ENCODE measurements around the gene NDST4.

The NDST4 gene

GRCh38 chr4:115113506-115114106 is at the start of gene NDST4:
NDST4 (minus strand) TSS chr4:115113620; CDS start chr4:115077036, 36,584 bp downstream.
- in situ Hi-C loops (cut with HindIII; ENCODE audit: low pct_ligation_motif_present, low sequenced_read_pairs), result no loop called here
- Histone ChIP-seq H3K4me3 (ENCODE audit: low read depth, low read length) (peak within 1 kb of the TSS; percentile 36), H3K36me3 (replicated peaks) (no peaks in the 10 kb centered on the region), H3K27me3 (replicated peaks) (no peaks in the 10 kb centered on the region), H3K27ac (no peak within 1 kb of the TSS)
- DNase-seq, result peak; percentile 53
- TF ChIP-seq CTCF (IDR thresholded peaks at IDR 0.05; ENCODE audit: low read depth, low read length, missing control alignments), result no peak

DNA sequence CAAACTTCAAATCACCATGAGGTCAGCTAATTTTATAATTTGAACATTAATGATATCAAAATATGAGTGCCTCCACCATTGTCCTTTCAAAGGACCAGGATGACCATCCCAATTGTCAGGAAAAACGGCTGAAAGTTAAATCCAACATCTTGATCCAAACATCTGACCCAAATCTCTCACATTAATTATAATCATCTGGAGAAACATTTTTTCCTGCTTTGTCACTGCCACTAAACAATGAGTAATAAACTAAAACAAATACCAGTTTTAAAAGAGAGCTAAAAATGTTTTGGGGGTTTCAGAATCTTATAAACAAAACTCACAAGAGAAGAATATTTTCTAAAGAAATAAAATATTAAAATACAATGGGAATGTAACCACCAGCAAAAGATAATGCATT is 45.7 kb upstream of the NDST4 start:
- H3K27me3 ChIP-seq (replicated peaks), result no peaks in the 10 kb centered on the region
- no peak for TF ChIP-seq CTCF (IDR thresholded peaks at IDR 0.05; ENCODE audit: low read depth, low read length, missing control alignments)
- no peak for DNase-seq
- H3K27ac ChIP-seq, result no peak overlapping the region
- in situ Hi-C loops (cut with HindIII; ENCODE audit: low pct_ligation_motif_present, low sequenced_read_pairs), result no loop called here
- no peaks in the 10 kb centered on the region for H3K36me3 ChIP-seq (replicated peaks)
- no peak overlapping the region for H3K4me3 ChIP-seq (ENCODE audit: low read depth, low read length)

- Histone ChIP-seq H3K4me3 (ENCODE audit: low read depth, low read length) (no peak overlapping the region), H3K27ac (no peak overlapping the region), H3K27me3 (replicated peaks) (no peaks in the 10 kb centered on the region), H3K36me3 (replicated peaks) (no peaks in the 10 kb centered on the region)
- in situ Hi-C loops (cut with HindIII; ENCODE audit: low pct_ligation_motif_present, low sequenced_read_pairs), result no loop called here
- no peak for TF ChIP-seq CTCF (IDR thresholded peaks at IDR 0.05; ENCODE audit: low read depth, low read length, missing control alignments)
- no peak for DNase-seq
These were observed 44.9 kb upstream of the NDST4 start for GRCh38 chr4:115158296-115158695.

DNA sequence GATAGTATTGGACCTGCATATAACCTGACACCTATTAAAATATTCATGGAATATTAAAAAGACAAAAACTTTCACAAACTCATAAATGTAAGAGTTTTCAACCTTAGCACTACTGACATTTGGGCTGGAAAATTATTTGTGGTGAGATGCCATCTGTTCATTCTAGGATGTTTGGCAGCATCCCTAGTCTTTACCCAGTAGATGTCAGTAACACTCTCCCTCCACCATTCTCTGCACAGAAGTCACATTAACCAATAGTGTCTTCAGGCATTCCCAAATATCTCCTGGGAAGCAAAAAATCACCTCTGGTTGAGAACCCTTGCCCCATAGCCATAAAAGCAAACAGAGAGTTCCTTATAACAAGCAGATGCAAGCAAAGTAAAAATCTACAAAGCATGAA is 41.4 kb upstream of the NDST4 start:
- Histone ChIP-seq H3K27ac (no peak overlapping the region), H3K27me3 (replicated peaks) (no peaks in the 10 kb centered on the region), H3K4me3 (ENCODE audit: low read depth, low read length) (no peak overlapping the region), H3K36me3 (replicated peaks) (no peaks in the 10 kb centered on the region)
- no peak for DNase-seq
- in situ Hi-C loops (cut with HindIII; ENCODE audit: low pct_ligation_motif_present, low sequenced_read_pairs), result no loop called here
- peak; percentile 55 for TF ChIP-seq CTCF (IDR thresholded peaks at IDR 0.05; ENCODE audit: low read depth, low read length, missing control alignments)

DNA sequence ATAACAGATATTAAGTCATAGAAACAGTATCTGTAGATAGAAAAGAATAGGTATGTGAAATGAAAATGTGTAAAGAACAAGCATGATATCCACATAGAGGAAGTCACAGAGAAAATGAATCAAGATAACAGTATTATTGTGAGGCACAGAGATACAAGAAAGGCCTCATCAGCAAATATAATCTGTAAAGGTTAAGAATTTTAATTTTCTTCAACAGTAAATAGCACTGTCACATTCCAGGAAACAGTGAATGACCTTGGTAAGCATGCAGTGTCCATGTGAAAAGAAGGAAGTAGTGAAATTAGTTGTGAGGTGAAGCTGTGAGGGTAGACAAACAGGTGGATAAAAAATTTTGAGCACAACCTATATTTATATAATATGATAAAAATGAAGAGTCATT is 39.5 kb upstream of the NDST4 start:
- Histone ChIP-seq H3K4me3 (ENCODE audit: low read depth, low read length) (no peak overlapping the region), H3K27me3 (replicated peaks) (no peaks in the 10 kb centered on the region), H3K36me3 (replicated peaks) (no peaks in the 10 kb centered on the region), H3K27ac (no peak overlapping the region)
- in situ Hi-C loops (cut with HindIII; ENCODE audit: low pct_ligation_motif_present, low sequenced_read_pairs), result no loop called here
- no peak for TF ChIP-seq CTCF (IDR thresholded peaks at IDR 0.05; ENCODE audit: low read depth, low read length, missing control alignments)
- no peak for DNase-seq

GRCh38 chr4:115152081-115152480 is 38.7 kb upstream of the NDST4 start:
- H3K27me3 ChIP-seq (replicated peaks), result no peaks in the 10 kb centered on the region
- no peak for TF ChIP-seq CTCF (IDR thresholded peaks at IDR 0.05; ENCODE audit: low read depth, low read length, missing control alignments)
- no peak overlapping the region for H3K27ac ChIP-seq
- no peaks in the 10 kb centered on the region for H3K36me3 ChIP-seq (replicated peaks)
- no peak for DNase-seq
- H3K4me3 ChIP-seq (ENCODE audit: low read depth, low read length), result no peak overlapping the region
- in situ Hi-C loops (cut with HindIII; ENCODE audit: low pct_ligation_motif_present, low sequenced_read_pairs), result no loop called here
